T-helper 1 cell (primary cell): Measurements from ENCODE around the gene ATP5F1B.
"Not testable (repeated sequence)": the region's sequence is repeated elsewhere in the genome, so short reads cannot be mapped to it uniquely, and the experiment has no call there.

Source experiments
- DNase-seq, 5 donors: peaks; one replicate each; pipeline ENCODE4 v3.0.0-alpha.2; 2012 to 2020
- total RNA-seq, 4 donors: gene quantifications; one replicate each; lab custom pipeline; 2026; lab: John Stamatoyannopoulos, UW

Gene ATP5F1B
- 224 to 291 (median 261) reads per million in 4 donors for total RNA-seq

DNA sequence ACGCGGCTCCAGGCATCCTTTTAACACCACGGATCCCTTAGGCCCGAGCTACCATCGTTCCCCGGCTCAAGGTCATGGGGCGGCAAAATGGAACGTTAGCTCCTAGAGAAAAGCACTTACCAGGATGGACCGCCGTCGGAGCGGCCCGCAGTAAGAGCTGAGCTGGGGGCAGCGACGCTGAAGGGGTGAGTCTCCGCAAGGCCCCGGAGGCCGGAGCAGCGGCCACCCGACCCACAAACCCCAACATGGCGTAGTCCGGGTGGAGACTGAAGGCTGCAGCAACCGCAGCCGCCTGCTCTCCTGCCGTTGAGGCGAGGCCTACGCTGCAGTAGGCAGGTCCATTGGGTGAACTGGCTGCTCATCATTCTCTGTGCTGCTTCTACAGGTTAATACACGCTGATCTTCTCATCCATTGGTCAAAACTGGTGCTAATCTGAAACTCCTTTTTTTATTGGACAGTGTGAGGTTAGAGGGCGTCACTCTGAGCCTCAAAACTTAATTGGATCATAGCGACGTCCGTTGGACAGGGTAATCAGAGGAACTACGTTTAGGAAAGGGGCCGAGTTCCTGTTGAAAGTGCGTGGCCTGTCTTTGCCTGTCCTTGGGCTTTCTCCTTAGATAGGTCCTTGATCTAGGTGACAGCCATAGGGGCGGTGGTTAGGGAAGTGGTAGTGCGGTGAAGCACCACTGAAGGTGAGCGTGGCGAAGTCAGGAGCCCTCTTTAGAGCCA, at the start of gene ATP5F1B:
ATP5F1B (minus strand) TSS at position 268 of the 730 bp plus-strand sequence; CDS start at position 247, 21 bp downstream.
- peak; percentile 83 to 99 (median 87) for DNase-seq

DNA sequence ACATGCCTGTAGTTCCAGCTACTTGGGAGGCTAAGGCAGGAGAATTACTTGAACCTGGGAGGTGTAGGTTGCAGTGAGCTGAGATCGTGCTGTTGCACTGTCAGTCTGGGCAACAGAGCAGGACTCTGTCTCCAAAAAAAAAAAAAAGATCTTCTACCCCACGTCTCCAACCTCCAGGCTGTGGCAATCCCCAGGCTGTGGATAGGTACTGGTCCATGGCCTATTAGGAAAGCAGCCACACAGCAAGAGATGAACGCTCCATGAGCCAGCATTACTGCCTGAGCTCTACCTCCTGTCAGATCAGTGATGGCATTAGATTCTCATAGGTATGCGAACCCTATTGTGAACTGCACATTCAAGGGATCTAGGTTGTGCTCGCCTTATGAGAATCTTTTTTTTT, 48.4 kb upstream of the ATP5F1B start:
- DNase-seq: no peak

DNA sequence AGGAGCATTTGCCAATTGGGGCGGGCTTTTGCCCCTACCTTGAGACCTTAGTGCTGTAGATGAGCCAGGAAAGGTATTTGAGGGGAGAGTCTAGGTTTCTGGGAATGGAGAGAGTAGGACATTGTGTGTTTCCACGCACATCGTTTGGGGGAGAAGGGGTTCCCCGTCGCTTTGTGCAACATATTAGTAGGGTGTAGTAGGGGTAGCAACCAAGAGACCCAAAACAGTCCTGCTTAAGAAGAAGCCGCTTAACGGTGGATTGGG, 43.0 kb upstream of the ATP5F1B start:
- DNase-seq: no peak

DNA sequence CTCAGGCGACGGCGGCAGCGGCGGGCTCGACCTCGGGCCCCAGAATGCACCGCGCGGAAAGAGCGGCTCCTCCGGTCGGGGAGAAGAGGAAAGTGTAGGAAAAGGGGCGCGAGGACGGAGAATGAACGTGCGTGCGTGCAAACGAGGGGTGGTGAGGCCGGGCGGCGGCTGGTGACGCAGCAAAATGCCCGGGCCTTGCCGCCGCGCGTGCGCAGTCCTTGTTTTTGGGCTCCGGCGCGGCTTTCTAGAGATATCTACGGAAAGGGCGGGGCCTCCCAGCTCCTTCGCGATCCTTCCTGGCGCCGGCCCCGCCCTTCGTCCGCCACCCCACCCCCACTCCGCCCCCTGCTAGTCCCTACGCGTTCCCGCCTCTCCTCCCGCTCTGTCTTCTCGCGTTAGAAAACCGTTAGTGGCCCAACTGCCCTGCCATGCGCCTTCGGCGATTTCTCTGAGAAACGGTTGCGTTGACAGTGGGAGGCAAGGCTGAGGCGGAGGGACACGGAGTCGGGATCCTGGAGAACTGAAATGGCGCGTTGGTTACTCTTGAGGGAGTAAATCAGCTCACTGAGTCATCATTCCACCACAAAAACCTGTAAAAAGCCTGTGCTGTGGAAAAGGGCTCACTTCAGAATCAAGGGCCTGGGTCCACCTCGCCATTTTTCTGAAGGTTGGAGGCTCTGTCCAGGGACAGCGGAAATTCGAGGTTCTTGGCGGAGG, 42.5 kb upstream of the ATP5F1B start, which contains the start of gene PTGES3:
PTGES3 (minus strand) TSS at position 156 of the 717 bp plus-strand sequence. CDS start 285 bp downstream, outside the sequence.
- peak; percentile 96 to 99 (median 97) for DNase-seq

DNA sequence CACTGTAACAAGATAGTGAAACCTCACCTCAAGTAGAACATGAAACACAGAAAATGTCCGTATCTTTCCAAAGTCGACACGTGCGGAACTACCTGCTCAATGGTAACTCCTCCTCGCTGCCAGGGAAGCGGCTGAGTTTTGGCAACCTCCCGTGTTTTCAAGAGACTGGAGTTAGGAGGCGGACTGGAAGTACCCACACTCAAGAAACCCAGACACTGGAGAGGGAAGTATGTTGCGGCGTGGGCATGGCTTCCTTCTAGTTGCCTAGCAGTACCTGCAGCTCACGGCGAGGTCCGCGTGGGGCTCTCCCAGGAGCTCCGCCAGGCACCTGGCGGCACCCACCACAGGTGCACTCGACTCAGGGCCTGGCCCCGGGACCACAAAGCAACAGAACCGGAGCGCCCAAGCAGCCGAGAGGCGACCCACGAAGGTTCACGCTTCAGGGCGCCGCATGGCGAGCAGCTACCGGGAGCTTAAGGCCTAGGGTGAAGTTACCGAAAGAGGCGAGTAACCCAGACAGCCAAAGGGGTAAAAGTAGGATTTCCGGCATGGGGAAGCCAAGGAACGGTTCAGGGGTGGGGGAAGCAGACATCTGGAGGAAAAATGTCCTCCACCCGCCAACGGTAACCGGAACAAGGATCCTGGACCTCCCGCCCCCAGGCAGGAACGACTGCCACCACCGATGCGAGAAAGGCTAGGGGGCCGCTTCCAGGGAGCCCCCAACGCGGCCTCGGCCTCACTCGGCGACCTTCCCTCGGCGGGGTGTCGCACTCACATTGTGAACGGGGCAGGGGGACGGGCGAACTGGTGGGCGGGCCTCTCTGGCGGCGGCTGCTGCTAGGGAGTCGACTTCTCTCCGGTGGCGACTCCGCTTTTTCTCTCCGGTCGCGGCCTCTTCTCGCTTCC, 41.7 kb upstream of the ATP5F1B start:
- DNase-seq: peak; percentile 42 to 65 (median 54)

DNA sequence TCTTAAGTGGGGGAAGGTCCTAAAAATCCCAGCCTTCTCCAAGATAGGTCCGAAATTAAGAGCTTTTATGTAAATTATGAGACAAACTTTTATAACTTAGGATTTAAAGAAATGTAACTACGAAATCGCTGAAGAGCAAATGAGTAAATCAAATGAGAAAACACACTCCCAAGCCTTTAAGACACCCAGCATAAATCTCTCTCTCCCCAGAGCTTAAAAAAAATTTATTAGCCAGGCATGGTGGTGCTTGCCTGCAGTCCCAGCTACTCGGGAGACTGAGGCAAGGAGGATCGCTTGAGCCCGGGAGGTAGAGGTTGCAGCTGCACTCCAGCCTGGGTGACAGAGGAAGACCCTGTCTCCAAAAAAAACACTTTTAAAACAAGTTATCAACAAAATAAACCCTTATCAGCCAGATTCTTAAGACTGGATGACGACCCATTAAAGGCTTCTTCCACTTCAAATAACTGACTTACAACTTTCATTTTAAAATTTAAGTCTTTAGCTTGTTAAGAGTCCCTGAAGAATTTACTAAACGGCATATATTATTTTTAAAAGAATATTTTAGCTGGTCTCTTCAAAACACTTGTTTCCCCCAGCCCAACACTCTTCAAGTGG, 39.1 kb upstream of the ATP5F1B start:
- no peak for DNase-seq

DNA sequence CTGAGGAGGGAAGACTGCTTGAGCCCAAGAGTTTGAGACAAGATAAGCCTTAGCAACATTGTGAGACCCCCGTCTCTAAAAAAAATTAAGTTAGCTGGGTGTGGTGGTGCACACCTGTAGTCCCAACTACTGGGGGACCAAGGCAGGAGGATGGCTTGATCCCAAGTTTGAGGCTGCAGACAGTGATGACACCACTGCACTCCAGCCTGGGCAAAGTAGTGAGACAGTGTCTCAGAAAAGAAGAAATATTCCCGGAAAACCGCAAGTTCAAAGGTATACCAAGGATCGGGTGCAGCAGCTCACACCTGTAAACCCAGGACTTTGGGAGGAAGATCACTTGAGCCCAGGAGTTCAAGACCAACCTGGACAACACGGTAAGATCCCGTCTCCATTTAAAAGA, 36.5 kb upstream of the ATP5F1B start:
- DNase-seq: no peak

DNA sequence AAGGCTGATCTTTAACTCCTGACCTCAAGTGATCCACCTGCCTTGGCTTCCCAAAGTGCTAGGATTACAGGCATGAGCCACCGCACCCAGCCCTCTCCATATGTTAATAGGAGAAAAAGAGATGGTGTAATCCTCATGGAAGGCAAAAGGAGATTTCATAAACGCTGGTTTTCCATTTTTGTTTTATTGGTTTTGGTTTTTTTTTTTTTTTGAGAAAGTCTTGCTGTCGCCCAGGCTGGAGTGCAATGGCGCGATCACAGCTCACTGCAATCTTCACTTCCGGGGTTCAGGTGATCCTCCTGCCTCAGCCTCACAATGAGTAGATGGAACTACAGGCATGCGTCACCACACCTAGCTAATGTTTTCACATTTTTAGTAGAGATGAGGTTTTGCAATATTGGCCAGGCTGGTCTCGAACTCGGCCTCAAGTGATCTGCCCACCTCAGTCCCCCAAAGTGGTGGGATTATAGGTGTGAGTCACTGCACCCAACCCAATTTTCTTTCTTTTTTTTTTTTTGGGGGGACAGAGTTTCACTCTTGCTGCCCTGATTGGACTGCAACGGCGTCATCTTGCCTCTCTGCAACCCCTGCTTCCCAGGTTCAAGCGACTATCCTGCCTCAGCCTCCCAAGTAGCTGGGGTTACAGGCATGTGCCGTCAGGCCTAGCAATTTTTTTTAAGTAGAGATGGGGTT, 34.2 kb upstream of the ATP5F1B start:
- no peak for DNase-seq

DNA sequence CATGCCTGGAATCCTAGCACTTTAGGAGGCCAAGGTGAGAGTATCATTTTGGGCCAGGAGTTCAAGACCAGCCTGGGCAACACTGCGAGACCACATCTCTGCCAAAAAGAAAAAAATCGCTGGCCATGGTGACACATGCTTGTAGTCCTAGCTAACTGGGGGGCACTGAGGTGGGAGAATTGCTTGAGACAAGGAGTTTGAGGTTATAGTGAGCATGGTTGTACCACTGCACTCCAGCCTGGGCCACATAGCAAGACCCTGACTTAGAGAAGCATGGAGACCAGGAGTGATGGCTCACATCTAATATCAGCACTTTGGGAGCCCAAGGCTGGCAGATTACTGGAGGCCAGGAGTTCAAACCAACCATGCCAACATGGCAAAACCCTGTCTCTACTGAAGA, 33.1 kb upstream of the ATP5F1B start:
- DNase-seq: no peak

DNA sequence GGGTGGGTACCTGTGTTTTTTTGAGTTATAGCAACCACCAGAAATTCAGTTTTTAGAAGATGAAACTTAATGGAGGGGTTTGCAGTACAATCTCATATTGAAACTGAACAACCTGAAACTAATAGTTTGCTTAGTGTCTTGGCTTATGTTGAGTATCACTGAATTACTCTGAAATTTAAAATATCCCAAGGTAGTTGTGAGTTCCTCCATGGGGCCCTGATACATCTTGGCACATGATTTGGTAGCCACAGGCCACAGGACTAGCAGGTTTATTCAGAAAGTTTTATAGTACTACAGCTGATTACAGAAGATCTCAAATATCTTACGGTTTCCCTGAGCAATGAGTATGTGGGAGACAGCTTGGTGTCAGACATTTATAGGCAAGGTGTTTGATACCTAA, 31.9 kb upstream of the ATP5F1B start:
- DNase-seq: peak in 1 of 5 donors; percentile 32

DNA sequence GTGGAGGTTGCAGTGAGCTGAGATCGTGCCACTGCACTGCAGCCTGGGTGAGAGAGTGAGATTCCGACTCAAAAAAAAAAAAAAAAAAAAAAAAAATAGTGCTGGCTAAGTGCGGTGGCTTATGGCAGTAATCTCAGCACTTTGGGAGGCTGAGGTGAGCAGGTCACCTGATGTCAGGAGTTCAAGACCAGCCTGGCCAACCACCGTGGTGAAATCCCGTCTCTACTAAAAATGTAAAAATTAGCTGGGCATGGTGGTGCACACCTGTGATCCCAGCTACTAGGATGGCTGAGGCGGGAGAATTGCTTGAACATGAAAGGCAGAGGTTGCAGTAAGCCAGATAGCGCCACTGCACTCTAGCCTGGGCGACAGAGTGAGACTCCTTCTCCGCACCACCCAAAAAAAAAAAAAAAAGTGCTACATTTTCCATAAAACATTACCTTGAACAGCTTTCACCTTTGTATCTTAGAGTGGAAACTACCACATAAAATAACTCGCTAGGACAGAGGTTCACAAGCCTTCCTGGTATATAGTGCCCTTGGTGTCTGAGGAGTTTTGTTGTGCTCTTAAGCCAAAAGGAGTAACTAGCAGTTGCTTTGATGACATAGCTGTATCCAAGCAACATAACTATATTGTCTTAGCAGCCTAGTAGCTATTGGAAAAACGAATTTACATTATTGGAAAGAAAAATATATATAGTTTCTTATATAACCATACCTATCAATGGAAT, 31.2 kb upstream of the ATP5F1B start:
- no peak for DNase-seq

DNA sequence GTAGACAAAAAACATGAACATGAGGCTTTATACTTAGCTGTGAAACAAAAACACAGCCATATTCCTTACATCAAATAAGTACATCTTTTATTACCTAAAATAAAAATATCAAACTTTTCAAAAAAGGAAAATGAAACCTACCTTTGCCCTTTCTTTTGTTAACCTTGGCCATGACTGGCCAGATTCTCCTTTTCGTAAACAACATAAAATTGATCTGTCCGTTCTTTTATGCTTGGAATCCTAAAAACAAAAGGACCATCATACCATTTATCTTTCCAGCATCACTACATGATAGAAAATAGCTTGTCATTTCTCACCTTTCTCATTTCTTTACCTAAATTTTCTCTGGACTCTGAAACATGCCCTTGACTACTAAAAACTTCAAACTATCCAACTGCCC, 25.8 kb upstream of the ATP5F1B start:
- no peak for DNase-seq

DNA sequence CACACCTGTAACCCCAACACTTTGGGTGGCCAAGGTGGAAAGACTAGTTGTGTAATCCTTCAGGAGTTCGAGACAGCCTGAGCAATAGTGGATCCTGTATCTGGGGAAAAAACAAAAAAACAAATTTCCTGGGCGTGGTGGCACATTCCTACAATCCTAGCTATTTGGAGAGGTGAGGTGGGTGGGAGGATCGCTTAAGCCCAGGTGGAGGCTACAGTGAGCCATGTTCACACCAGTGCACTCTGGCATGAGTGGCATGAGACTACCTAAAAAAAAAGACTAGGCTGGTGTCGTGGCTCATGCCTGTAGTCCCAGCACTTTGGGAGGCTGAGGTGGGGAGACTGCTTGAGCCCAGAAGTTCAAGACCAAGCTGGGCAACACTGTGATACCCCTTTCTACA, 25.1 kb upstream of the ATP5F1B start:
- no peak for DNase-seq

DNA sequence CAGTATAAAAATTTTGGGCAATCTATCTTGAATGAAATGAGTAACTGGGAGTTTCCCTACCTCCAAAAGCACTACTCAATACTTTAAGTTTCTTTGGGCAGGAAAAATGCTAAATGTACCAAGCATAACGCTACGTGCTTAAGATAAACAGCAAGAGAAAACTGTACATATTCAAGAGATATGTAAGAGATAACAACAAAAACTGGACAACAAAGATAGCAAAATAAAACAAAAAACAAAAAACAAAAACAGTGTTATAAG, 22.3 kb upstream of the ATP5F1B start:
- DNase-seq: no peak

DNA sequence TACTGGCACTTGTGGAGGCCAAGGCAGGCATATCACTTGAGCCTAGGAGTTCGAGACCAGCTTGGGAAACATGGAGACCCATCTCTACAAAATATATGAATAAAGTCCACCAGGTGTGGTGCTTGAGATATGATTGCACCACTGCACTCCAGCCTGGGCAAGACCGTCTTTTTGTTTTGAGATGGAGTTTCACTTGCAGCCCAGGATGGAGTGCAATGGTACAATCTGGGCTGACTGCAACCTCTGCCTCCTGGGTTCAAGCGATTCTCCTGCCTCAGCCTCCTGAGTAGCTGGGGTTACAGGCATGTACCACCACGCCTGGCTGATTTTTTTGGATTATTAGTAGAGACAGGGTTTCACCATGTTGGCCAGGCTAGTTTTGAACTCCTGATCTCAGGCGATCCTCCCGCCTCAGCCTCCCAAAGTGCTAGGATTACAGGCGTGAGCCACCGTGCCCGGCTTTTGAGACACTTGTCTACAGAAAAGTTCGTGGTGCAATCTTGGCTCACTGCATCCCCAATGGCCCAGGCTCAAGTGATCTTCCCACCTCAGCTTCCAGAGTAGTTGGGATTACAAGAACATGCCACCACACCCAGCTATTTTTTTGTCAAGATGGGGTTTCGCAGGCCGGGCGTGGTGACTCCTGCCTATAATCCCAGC, 16.3 kb upstream of the ATP5F1B start:
- DNase-seq: no peak

DNA sequence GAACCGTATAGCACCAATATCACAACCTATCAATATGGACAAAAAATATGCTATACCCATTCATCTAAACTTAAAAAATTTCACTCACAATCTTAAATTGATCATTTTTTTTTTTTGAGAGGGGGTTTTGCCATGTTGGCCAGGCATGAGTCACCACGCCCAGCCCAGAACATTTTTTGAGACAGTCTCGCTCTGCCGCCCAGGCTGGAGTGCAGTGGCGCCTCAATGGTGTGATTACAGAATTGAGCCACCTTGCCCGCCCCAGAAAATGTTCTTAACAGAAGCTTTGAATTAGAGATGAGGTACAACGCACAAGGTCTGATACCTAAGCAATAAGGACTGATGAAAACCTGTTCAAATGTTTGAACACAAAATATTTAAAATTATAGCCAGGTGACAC, 15.8 kb upstream of the ATP5F1B start:
- DNase-seq: no peak

DNA sequence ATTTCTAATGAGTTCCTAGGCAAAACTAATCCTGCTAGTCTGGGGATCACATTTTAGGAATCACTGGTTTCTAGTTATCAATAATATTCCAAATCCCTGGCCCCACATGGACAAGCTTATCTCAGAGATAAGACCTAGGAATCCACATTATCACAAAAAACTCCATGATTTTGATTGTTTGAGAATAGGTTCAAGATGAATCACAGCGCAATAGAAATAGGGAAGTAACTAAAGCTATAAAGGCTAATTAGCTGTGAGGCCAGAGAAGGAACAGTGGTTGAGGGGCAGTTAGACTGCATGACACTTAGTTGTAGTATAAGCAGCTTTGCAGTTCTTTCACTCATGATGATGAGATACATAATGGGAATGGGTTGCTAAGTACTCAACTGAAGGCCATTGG, 13.1 kb upstream of the ATP5F1B start:
- no peak for DNase-seq

DNA sequence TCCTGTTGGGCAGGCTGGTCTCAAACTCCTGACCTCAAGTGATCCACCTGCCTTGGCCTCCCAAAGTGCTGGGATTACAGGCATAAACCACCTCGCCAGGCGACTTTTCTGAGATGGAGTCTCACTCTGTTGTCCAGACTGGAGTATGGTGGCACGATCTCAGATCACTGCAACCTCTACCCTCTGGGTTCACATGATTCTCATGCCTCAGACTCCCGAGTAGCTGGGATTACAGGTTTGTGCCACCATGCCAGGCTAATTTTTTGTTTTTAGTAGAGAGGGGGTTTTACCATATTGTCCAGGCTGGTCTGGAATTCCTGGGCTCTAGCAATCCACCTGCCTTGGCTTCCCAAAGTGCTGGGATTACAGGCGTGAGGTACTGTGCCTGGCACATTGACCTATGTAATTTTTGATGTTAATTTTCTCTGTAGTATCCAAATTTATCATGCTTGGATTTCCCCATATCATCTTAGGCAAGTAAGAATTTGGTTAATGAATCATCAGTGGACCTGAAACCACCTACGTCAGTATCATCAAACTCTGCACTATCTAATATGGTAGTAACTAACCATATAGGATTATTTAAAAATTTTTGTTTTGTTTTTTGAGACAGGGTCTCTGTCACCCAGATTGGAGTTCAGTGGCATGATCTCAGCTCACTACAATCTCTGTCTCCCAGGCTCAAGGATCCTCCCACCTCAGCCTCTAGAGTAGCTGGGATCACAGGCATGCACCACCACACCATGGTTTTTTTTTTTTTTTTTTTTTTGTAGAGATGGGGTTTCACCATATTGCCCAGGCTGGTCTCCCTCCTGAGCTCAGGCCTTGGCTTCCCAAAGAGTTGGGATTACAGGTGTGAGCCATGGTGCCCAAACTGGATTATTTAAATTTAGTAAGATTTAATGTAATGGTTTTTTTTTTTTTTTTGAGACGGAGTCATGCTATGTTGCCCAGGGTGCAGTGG, 11.9 kb upstream of the ATP5F1B start:
- peak in 1 of 5 donors; percentile 40 for DNase-seq

DNA sequence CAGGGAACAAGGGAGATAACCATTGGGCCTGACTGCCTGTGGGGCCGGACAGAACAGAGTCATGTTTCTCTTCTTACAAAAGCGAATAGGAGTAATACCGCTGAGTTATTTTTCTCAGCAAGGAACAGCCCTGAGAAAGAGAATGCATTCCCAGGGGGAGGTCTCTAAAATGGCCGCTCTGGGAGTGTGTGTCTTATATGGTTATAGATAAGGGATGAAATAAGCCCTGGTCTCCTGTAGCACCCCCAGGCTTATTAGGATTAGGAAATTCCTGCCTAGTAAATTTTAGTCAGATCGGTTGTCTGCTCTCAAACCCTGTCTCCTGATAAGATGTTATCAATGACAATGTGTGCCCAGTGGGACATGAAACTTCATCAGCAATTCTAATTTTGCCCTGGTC, 8.0 kb upstream of the ATP5F1B start:
- DNase-seq: not testable (repeated sequence)

DNA sequence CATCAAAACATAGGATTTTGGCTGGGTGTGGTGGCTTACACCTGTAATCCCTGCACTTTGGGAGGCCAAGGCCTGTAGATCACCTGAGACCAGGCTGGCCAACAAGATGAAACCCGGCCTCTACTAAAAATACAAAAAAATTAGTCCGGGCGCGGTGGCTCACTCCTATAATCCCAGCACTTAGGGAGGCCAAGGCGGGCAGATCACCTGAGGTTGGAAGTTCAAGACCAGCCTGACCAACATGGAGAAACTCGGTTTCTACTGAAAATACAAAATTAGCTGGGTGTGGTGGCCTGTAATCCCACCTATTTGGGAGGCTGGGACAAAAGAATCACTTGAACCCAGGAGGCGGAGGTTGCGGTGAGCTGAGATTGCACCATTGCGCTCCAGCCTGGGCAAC, 2.2 kb upstream of the ATP5F1B start:
- DNase-seq: not testable (repeated sequence)
